Hepatocyte (in vitro differentiated cells): ENCODE data around the gene GEMIN5. TPM values are rescaled to one million over a fixed set of nuclear protein-coding genes. Genes with fewer than 3 reads are reported as not detected.
"Not testable (repeated sequence)": the region's sequence is repeated elsewhere in the genome, so short reads cannot be mapped to it uniquely, and the experiment has no call there.

ENCODE experiments used
- DNase-seq: peaks from one replicate; pipeline ENCODE4 v3.0.0-alpha.2; 2016; ENCODE audit warnings: low spot score
- H2AFZ ChIP-seq: fragments of 200-600 bp; sonication (generic); 2 replicates; pipeline ENCODE4 v1.6.0; 2016; ENCODE audit warnings: antibody characterized with exemption, mild to moderate bottlenecking
- H3K27ac ChIP-seq: fragments of 200-600 bp; sonication (generic); 2 replicates; pipeline ENCODE4 v1.5.1; 2016; ENCODE audit warnings: mild to moderate bottlenecking
- H3K27me3 ChIP-seq: fragments of 200-600 bp; sonication (generic); 2 replicates; pipeline ENCODE4 v1.6.1; 2016
- H3K36me3 ChIP-seq: fragments of 200-600 bp; sonication (generic); replicated peaks from 2 replicates; pipeline ENCODE4 v1.5.1; 2016; ENCODE audit warnings: low read depth; ENCODE audit not compliant: insufficient read depth
- H3K4me1 ChIP-seq: fragments of 200-600 bp; sonication (generic); 2 replicates; pipeline ENCODE4 v1.5.1; 2016; ENCODE audit warnings: mild to moderate bottlenecking, moderate library complexity; ENCODE audit not compliant: insufficient read depth
- H3K4me2 ChIP-seq: fragments of 200-600 bp; sonication (generic); 2 replicates; pipeline ENCODE4 v1.6.0; 2016
- H3K4me3 ChIP-seq: fragments of 200-600 bp; sonication (generic); 2 replicates; pipeline ENCODE4 v1.5.1; 2016; ENCODE audit warnings: mild to moderate bottlenecking
- H3K79me2 ChIP-seq: fragments of 200-600 bp; sonication (generic); 2 replicates; pipeline ENCODE4 v1.6.0; 2017; ENCODE audit warnings: mild to moderate bottlenecking
- H3K9me2 ChIP-seq: fragments of 200-600 bp; sonication (generic); replicated peaks from 2 replicates; pipeline ENCODE4 v1.6.0; 2017; ENCODE audit warnings: mild to moderate bottlenecking; ENCODE audit not compliant: insufficient read depth
- H3K9me3 ChIP-seq: fragments of 200-600 bp; sonication (generic); 2 replicates; pipeline ENCODE4 v1.5.1; 2016; ENCODE audit warnings: low read depth, mild to moderate bottlenecking
- H4K20me1 ChIP-seq: fragments of 200-600 bp; sonication (generic); 2 replicates; pipeline ENCODE4 v1.6.0; 2016; ENCODE audit warnings: mild to moderate bottlenecking; ENCODE audit not compliant: insufficient read depth, poor library complexity, severe bottlenecking
- EZH2 ChIP-seq: fragments of 200-600 bp; sonication (generic); IDR thresholded peaks from 2 replicates; pipeline ENCODE4 v1.6.1; 2016; ENCODE audit warnings: antibody characterized with exemption, mild to moderate bottlenecking, borderline replicate concordance
- EZH2phosphoT487 ChIP-seq: fragments of 200-600 bp; sonication (generic); IDR thresholded peaks from one replicate; pipeline ENCODE4 v1.6.1; 2018; ENCODE audit warnings: antibody characterized with exemption, mild to moderate bottlenecking, low read depth, moderate library complexity; ENCODE audit not compliant: unreplicated experiment, severe bottlenecking
- WGBS: methylation state at CpG from one replicate; pipeline ENCODE4 v1.1.6; 2016; ENCODE audit warnings: low lambda C conversion rate; ENCODE audit errors: missing lambda C conversion rate; 5-methylcytosine and 5-hydroxymethylcytosine counted together
- polyA plus RNA-seq: library from polyadenylated mRNA; unstranded; fragments of >200 nt; fragmentation: Nextera tagmentation; extraction: Ambion mirVana; gene quantifications from 2 replicates; pipeline ENCODE4 v1.2.1, GENCODE V29; 2016
- total RNA-seq: library from RNA; depleted of rRNA; stranded (reverse); fragments of >200 nt; gene quantifications from 2 replicates; pipeline ENCODE4 v1.2.3, GENCODE V29; 2014
- TF ChIP-seq, protein P1 (sequence below): fragments of 200-600 bp; sonication (generic); IDR thresholded peaks from 2 replicates; pipeline ENCODE4 v1.5.1; 2016; ENCODE audit warnings: antibody characterized with exemption, mild to moderate bottlenecking; ENCODE audit not compliant: poor library complexity

GEMIN5 gene
- total and polyA plus RNA-seq, 2 experiments from 2014 or later: 6.2 to 12.1 TPM

DNA sequence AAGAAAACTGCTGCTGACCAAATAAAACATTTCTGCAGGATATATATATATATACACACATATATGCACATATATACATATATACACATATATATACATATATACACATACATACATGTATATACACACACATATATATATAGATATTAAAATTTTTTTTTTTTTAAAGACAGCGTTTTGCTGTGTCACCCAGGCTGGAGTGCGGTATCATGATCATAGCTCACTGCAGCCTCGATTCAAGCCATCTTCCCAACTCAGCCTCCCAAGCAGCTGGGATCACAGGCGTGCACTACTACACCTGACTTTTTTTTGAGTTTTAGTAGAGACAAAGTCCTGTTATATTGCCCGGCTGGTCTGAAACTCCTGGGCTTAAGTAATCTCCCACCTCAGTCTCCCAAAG lies 5.5 kb upstream of the GEMIN5 start:
- Histone ChIP-seq H3K9me3 (no peaks in the 10 kb centered on the region), H3K36me3 (no peaks in the 10 kb centered on the region), H3K27me3 (no peaks in the 10 kb centered on the region), H4K20me1 (peaks cover 6% of the 10 kb centered on the region), H3K4me1 (peaks cover 12% of the 10 kb centered on the region), H3K4me2 (no peak overlapping the region), H2AFZ (no peak overlapping the region), H3K9me2 (no peaks in the 10 kb centered on the region), H3K79me2 (peaks cover 67% of the 10 kb centered on the region), H3K27ac (no peak overlapping the region), H3K4me3 (no peak overlapping the region)
- TF ChIP-seq EZH2: no peak
- TF ChIP-seq, protein P1, sequence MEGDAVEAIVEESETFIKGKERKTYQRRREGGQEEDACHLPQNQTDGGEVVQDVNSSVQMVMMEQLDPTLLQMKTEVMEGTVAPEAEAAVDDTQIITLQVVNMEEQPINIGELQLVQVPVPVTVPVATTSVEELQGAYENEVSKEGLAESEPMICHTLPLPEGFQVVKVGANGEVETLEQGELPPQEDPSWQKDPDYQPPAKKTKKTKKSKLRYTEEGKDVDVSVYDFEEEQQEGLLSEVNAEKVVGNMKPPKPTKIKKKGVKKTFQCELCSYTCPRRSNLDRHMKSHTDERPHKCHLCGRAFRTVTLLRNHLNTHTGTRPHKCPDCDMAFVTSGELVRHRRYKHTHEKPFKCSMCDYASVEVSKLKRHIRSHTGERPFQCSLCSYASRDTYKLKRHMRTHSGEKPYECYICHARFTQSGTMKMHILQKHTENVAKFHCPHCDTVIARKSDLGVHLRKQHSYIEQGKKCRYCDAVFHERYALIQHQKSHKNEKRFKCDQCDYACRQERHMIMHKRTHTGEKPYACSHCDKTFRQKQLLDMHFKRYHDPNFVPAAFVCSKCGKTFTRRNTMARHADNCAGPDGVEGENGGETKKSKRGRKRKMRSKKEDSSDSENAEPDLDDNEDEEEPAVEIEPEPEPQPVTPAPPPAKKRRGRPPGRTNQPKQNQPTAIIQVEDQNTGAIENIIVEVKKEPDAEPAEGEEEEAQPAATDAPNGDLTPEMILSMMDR: no peak
- no peak for TF ChIP-seq EZH2phosphoT487
- no peak for DNase-seq
- 92% methylated on average over 5 of the region's 5 CpGs for WGBS

DNA sequence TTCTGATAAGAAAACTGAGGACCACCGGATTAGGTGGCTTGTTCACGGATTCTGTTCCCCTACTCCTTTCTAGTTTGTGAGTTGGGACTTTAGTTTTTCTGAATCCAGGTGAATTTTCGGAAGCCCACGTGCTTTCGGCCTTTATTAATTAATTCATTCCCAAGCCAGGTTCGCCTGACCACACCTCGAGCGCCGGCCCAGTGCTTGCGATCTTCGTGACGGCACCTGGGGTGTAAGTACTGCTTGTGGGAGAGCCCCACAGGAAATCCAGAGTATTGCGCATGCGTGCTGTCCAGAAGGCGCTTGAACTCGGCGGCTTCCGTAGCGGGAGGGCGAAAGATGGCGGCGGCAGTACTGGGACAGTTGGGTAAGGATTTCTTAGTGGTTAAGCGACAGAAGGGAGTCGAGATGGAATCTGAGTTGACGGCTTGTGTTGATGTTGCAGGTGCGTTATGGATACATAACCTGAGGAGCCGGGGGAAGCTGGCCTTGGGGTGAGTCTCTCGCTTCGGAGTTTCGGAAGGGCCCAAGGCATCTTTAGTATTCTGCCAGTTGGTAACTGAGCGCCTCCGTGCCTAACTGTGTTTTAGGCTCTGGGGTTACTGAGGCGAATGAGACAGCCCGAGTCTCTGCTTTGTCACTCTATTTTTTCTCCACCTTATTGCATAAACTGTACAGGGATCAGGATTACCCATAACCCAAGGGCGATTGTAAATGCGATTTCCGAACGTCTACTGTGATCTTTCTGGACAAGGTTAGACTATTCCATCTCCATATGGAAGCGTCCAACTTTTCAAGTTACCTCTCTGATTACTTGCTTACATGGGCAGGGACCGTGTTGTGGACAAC lies 3.0 kb upstream of the GEMIN5 start, which contains the start of gene MRPL22:
TSS of gene MRPL22 (plus strand) at position 302 of the 849 bp plus-strand sequence. CDS start at position 340, 38 bp downstream.
- Histone ChIP-seq H3K4me2 (peak within 1 kb of the TSS; percentile 92), H3K9me3 (no peaks in the 10 kb centered on the region), H3K79me2 (peaks cover 54% of the 10 kb centered on the region), H3K4me1 (peaks cover 20% of the 10 kb centered on the region), H2AFZ (peak within 1 kb of the TSS; percentile 73), H4K20me1 (peaks cover 6% of the 10 kb centered on the region), H3K27me3 (no peaks in the 10 kb centered on the region), H3K27ac (peak within 1 kb of the TSS; percentile 82), H3K4me3 (peak within 1 kb of the TSS; percentile 72), H3K36me3 (no peaks in the 10 kb centered on the region), H3K9me2 (no peaks in the 10 kb centered on the region)
- WGBS: 4% methylated on average over 36 of the region's 40 CpGs
- TF ChIP-seq, protein P1: no peak
- no peak for TF ChIP-seq EZH2
- TF ChIP-seq EZH2phosphoT487: no peak
- peak; percentile 97 for DNase-seq

DNA sequence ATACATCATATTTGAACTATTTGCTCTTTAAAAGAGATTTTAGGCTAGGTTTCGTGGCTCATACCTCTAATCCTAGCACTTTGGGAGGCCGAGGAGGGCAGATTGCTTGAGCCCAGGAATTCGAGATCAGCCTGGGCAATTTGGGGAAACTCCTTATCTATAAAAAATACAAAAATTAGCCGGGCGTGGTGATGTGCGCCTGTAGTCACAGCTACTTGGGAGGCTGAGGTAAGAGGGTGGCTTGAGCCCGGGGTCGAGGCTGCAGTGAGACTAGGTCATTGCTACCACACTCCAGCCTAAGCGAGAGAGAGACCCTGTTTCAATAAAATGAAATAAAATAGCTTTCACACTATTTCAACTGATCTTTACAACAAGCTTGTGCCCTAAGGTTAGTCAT lies 2.4 kb upstream of the GEMIN5 start:
- peak overlapping the region; percentile 82 for H3K27ac ChIP-seq
- H4K20me1 ChIP-seq: peaks cover 6% of the 10 kb centered on the region
- peak overlapping the region; percentile 73 for H2AFZ ChIP-seq
- TF ChIP-seq EZH2phosphoT487 (no peak), EZH2 (no peak)
- TF ChIP-seq, protein P1: no peak
- H3K4me3 ChIP-seq: peak overlapping the region; percentile 72
- 89% methylated on average over 9 of the region's 9 CpGs for WGBS
- H3K9me2 ChIP-seq: no peaks in the 10 kb centered on the region
- H3K27me3 ChIP-seq: no peaks in the 10 kb centered on the region
- H3K4me1 ChIP-seq: peaks cover 20% of the 10 kb centered on the region
- H3K79me2 ChIP-seq: peaks cover 56% of the 10 kb centered on the region
- H3K36me3 ChIP-seq: no peaks in the 10 kb centered on the region
- H3K4me2 ChIP-seq: peak overlapping the region; percentile 73
- H3K9me3 ChIP-seq: no peaks in the 10 kb centered on the region
- no peak for DNase-seq

DNA sequence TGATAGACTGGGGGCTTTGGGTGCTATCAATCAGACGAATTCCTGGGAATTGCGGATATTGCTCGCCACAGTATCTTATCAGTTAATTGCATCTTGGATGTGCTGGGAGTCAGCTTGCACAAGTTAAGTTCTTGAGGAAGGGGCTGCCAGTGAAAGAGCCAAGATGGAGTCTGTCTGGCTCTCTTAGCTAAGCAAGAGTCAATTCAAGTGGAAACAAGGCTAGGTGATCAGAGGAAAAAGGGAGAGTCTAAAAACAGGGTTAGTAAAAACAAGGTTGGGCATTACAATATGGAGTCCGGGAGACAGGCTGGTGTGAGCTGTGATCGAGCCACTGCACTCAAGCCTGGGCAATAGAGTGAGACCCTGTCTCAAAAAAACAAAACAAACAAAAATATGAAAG lies 1.4 kb upstream of the GEMIN5 start:
- H3K27ac ChIP-seq, H2AFZ ChIP-seq, H3K9me3 ChIP-seq, H3K9me2 ChIP-seq, H3K27me3 ChIP-seq, H3K36me3 ChIP-seq, DNase-seq, H4K20me1 ChIP-seq, H3K4me2 ChIP-seq, H3K4me3 ChIP-seq: not testable (repeated sequence)
- Histone ChIP-seq H3K4me1 (peaks cover 20% of the 10 kb centered on the region), H3K79me2 (peaks cover 52% of the 10 kb centered on the region)
- 74% methylated on average over 5 of the region's 5 CpGs for WGBS
